Thymus (tissue), 11 donors: ENCODE results near the gene CCNY. TPM values are rescaled to one million over a fixed set of nuclear protein-coding genes. Genes with fewer than 3 reads are reported as not detected.

Source experiments
- DNase-seq, 9 donors: peaks; one replicate each; pipeline ENCODE4 v3.0.0-alpha.2; 2013; ENCODE audit warnings: low spot score in 9 of 9, low read depth in 6 of 9, missing footprints in 1 of 9
- H3K27ac ChIP-seq, 2 donors: one replicate each; pipeline ENCODE4 v1.5.1; 2013; ENCODE audit warnings: control low read depth in 1 of 2, low read depth in 1 of 2, low read length in 1 of 2, mild to moderate bottlenecking in 1 of 2, moderate library complexity in 1 of 2
- H3K27me3 ChIP-seq, 2 donors: one replicate each; pipeline ENCODE4 v1.5.1; 2013; ENCODE audit warnings: low read length in 1 of 2; ENCODE audit not compliant: control insufficient read depth in 2 of 2, insufficient read depth in 1 of 2
- H3K36me3 ChIP-seq, 2 donors: one replicate each; pipeline ENCODE4 v1.5.1; 2013; ENCODE audit warnings: low read length in 1 of 2, mild to moderate bottlenecking in 1 of 2, moderate library complexity in 1 of 2; ENCODE audit not compliant: control insufficient read depth in 2 of 2, insufficient read depth in 2 of 2
- H3K4me1 ChIP-seq, 2 donors: one replicate each; pipeline ENCODE4 v1.5.1; 2013; ENCODE audit warnings: low read length in 2 of 2; ENCODE audit not compliant: control insufficient read depth in 2 of 2, insufficient read depth in 2 of 2
- H3K4me3 ChIP-seq, 2 donors: one replicate each; pipeline ENCODE4 v1.5.1; 2013; ENCODE audit warnings: low read length in 2 of 2, control low read depth in 1 of 2, mild to moderate bottlenecking in 1 of 2
- H3K9me3 ChIP-seq, 2 donors: one replicate each; pipeline ENCODE4 v1.5.1; 2013; ENCODE audit warnings: low read length in 1 of 2, mild to moderate bottlenecking in 1 of 2; ENCODE audit not compliant: control insufficient read depth in 2 of 2, insufficient read depth in 1 of 2
- WGBS: extraction: QIAGEN DNeasy Blood & Tissue Kit; methylation state at CpG from one replicate; pipeline ENCODE4 v1.1.7; 2013; 5-methylcytosine and 5-hydroxymethylcytosine counted together
- polyA plus RNA-seq: library from polyadenylated mRNA; stranded (reverse); fragments of 200-250 nt; gene quantifications from one replicate; pipeline ENCODE4 v1.2.3, GENCODE V29; 2013
- total RNA-seq: library from RNA; stranded (reverse); fragments of 120-200 nt; gene quantifications from one replicate; pipeline ENCODE4 v1.2.4, GENCODE V29; 2013
- donor health status: healthy.

CCNY gene
- total and polyA plus RNA-seq, 2 donors: 27.6 to 34.9 TPM

DNA sequence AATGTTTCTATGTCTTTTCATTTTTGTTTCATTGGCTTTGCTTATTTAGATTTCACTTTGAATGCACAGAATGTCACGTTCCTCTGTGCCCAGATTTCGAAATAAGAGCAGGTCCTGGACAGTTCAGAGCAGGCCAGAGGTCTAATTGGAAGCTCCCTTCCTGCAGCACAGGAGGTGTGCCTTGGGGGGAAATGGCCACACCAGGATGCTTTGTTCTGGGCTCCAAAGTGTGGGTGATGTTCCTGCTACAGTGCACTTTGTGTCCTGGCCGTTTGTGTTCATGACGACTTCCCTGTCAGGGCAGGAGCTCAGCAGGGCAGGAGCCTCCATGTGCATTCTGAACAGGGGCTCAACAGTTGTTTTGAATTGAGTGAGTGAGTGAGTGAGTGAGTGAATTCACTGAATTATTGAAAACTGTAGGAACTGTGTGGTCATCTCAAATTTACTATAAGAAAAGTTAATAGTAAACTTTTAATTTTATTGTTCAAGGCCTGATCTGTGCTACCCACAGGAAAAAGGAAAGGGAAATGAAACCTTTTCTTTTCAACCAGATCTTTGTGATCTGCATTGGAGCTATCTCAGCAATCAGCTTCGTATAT is 159.3 kb downstream of the CCNY start:
- 57% methylated on average over 5 of the region's 5 CpGs for WGBS
- no peaks in the 10 kb centered on the region for H3K27me3 ChIP-seq
- H3K4me1 ChIP-seq: peaks cover 0 to 13% of the 10 kb centered on the region in 2 donors
- no peak for DNase-seq
- no peaks in the 10 kb centered on the region for H3K9me3 ChIP-seq
- H3K36me3 ChIP-seq: peaks cover 0 to 2% of the 10 kb centered on the region in 2 donors
- H3K27ac ChIP-seq: no peak overlapping the region
- H3K4me3 ChIP-seq: no peak overlapping the region

DNA sequence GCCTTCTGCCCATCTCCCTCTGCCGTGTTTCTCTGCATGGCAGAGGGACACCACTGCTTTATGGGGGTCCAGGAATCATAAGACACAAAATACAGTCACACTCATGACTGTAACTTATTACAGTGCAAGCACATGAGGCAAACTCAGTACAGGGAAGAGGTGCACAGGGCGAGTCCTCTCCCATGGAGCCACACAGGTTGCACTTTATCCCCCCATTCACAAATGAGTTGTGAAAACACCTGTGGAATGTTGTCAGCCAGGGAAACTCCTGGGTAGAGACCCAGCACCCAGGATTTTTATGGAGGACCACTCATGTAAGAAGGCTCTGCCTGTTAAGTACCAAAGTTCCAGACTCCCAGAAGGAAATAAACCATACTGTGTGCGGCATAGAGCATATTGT is 161.6 kb downstream of the CCNY start:
- no peaks in the 10 kb centered on the region for H3K36me3 ChIP-seq
- no peak for DNase-seq
- H3K27ac ChIP-seq: no peak overlapping the region
- H3K27me3 ChIP-seq: no peaks in the 10 kb centered on the region
- peaks cover 0 to 11% of the 10 kb centered on the region in 2 donors for H3K4me1 ChIP-seq
- WGBS: over 99% methylated on average over 3 of the region's 3 CpGs
- H3K9me3 ChIP-seq: no peaks in the 10 kb centered on the region
- H3K4me3 ChIP-seq: no peak overlapping the region

DNA sequence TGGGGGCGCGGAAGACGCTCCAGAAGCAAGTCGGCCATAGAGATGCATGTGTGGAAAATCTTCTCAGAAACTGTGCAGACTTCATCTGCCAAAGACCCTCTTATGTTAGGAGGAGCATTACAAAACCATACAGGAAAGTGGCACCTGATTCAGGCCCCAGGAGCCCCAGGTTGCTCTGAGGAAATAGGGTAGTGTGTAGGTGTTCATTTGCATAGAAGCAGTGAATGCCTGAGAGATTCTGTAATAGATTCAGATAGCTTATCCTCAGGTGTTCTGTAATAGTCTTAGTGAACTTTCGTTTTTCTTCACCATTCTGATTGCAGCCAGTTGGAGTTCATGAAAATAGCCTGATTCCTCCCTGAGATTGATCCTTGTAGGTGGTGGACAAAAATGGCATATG is 162.4 kb downstream of the CCNY start:
- Histone ChIP-seq H3K4me3 (no peak overlapping the region), H3K27ac (no peak overlapping the region), H3K4me1 (peaks cover 0 to 8% of the 10 kb centered on the region in 2 donors), H3K9me3 (no peaks in the 10 kb centered on the region), H3K36me3 (no peaks in the 10 kb centered on the region), H3K27me3 (no peaks in the 10 kb centered on the region)
- WGBS: 98% methylated on average over 5 of the region's 5 CpGs
- DNase-seq: no peak

DNA sequence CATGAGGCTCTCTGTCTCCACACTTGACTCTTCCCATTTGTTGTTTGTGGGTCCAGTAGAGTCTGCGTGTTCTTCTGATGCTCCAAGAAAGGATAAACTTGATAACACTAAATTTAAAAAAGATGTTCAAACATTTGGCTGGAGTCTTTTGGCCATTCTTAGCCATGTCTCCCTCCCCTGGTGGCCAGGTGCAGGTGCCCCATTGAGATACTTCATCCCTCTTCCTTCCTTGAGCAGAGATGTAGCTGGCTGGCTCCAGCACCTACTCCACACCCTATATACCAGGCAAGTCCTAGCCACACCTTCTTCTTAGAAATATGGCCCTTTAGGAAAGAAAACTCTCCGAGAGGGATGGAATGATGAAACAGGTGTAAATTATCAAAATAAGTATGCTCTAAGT is 165.6 kb downstream of the CCNY start:
- no peak overlapping the region for H3K4me3 ChIP-seq
- no peaks in the 10 kb centered on the region for H3K9me3 ChIP-seq
- peaks cover 0 to 3% of the 10 kb centered on the region in 2 donors for H3K4me1 ChIP-seq
- 98% methylated on average over 2 of the region's 2 CpGs for WGBS
- no peaks in the 10 kb centered on the region for H3K36me3 ChIP-seq
- no peaks in the 10 kb centered on the region for H3K27me3 ChIP-seq
- no peak for DNase-seq
- H3K27ac ChIP-seq: no peak overlapping the region

DNA sequence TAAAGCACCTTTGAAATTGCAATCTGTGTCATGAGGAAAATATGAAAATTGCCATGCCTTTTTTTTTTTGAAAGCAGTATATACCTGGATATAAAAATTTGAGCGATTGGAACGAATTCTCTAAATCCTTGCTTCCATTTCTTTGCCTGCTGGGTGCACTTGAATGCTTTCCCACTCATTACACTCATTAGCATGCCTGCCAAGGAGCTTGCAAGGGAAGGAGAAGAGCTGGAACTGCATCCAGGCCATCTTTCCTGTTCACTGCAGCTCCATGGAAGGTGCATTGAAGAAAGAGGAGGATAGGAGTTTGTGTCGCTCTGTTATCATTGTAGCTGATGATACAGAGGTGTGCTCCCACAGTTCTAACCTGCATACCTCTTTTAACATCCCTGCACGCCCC is 166.4 kb downstream of the CCNY start:
- Histone ChIP-seq H3K4me1 (peaks cover 0 to 3% of the 10 kb centered on the region in 2 donors), H3K27me3 (no peaks in the 10 kb centered on the region), H3K4me3 (no peak overlapping the region), H3K36me3 (no peaks in the 10 kb centered on the region), H3K27ac (no peak overlapping the region), H3K9me3 (no peaks in the 10 kb centered on the region)
- WGBS: 98% methylated on average over 4 of the region's 4 CpGs
- no peak for DNase-seq

DNA sequence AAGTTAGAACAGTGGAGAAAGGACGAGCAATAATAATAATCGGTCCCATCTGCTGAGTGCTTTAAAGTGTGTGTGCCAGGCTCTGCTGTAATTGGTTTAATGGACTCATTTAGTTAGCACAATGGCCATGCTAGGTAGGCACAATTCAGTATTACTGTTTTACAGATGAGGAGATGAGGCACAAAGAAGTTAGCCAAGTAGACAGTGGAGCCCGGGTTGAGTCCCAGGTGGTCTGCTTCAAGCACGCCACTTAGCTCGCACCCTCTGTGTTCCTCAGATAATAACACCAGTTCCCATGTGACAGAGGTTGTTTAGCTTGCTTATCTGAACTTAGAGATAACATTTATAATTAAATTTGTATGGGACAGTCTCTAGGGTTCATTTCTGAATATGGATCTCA is 167.3 kb downstream of the CCNY start:
- H3K36me3 ChIP-seq: no peaks in the 10 kb centered on the region
- DNase-seq: no peak
- peaks cover 0 to under 1% of the 10 kb centered on the region in 2 donors for H3K4me1 ChIP-seq
- H3K27me3 ChIP-seq: no peaks in the 10 kb centered on the region
- H3K9me3 ChIP-seq: no peaks in the 10 kb centered on the region
- WGBS: 97% methylated on average over 5 of the region's 5 CpGs
- no peak overlapping the region for H3K27ac ChIP-seq
- no peak overlapping the region for H3K4me3 ChIP-seq

DNA sequence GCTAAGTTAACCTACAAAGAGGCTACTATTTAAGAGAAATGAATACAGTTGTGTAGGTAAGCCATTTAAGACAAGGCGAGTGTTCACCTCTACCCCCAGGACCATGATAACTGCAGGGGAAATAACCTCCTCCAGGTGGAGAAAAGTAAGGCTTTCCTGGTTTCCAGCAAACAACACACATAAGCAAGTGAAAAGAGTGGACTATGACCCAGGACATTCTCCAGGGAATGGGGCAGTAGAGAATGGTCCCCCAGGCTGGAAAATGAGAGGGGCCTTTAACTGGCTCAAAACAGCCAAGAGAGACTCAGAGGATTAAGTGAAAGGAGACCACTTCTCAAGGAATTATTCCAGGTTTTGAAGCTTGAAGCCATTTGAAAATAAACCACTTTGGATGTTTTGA is 167.8 kb downstream of the CCNY start:
- WGBS: 100% methylated on average over 1 of the region's 1 CpG
- no peak overlapping the region for H3K27ac ChIP-seq
- no peaks in the 10 kb centered on the region for H3K27me3 ChIP-seq
- no peaks in the 10 kb centered on the region for H3K9me3 ChIP-seq
- H3K36me3 ChIP-seq: no peaks in the 10 kb centered on the region
- no peak for DNase-seq
- no peaks in the 10 kb centered on the region for H3K4me1 ChIP-seq
- H3K4me3 ChIP-seq: no peak overlapping the region

DNA sequence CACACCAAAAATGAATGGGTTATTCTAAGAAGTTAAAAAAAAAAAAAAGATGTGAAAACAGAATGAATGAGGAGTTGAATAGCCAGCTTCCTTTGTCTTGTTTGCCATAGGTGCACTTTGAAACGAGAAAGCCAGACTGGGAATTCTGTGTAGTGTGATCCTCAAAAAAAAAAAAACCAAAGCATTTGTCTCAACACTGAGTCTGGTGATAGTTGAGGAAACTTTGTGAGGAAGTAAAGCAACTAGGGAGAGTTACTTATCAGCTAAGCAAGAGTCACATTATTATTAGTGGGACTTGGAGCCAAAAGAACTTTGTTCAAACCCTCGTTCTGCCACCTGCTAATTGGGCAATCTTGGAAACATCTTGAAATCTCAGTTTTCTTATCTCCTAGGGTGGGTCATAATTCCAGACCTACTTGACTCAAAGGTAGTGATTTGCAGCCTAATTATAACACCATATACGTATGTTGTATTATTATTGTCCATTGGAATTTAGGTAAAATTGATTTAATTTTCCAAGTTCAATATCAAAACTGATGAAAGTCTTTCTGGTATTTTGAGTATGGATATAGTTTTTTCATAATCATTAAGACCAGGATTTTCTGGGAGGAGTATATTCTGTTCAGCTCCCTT is 169.0 kb downstream of the CCNY start:
- H3K36me3 ChIP-seq: no peaks in the 10 kb centered on the region
- no peaks in the 10 kb centered on the region for H3K27me3 ChIP-seq
- no peak overlapping the region for H3K27ac ChIP-seq
- no peak for DNase-seq
- WGBS: 98% methylated on average over 3 of the region's 3 CpGs
- no peak overlapping the region for H3K4me3 ChIP-seq
- H3K9me3 ChIP-seq: no peaks in the 10 kb centered on the region
- H3K4me1 ChIP-seq: peaks cover 0 to 2% of the 10 kb centered on the region in 2 donors

DNA sequence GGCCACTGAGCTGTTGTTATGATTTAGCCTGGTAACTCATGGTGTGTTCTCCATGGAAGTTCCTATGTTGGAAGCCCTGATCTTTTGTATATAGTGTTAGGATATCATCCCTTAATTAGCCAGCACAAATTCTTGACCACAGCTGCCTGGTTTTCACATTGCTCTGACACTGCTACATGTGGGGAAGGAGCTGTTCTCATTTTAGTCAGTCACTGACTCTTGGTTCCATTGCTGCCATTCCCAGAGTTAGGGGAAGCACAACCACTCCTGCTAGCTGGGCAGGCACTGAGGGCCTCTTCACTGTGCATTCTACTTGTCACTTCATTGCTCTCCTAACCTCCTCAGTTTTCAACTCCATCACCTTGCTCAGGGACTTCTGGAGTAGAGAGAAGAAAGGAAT is 170.4 kb downstream of the CCNY start:
- Histone ChIP-seq H3K9me3 (no peaks in the 10 kb centered on the region), H3K27me3 (no peaks in the 10 kb centered on the region), H3K27ac (no peak overlapping the region), H3K4me3 (no peak overlapping the region), H3K36me3 (peaks cover 3 to 8% of the 10 kb centered on the region in 2 donors), H3K4me1 (peaks cover 0 to 2% of the 10 kb centered on the region in 2 donors)
- DNase-seq: no peak
